H9 (cell line): Measurements from ENCODE around the gene AURKA. TPM values are rescaled to one million over a fixed set of nuclear protein-coding genes. Genes with fewer than 3 reads are reported as not detected.

Source experiments
- DNase-seq: peaks from one replicate; pipeline ENCODE4 v3.0.0-alpha.2; 2017
- H2AFZ ChIP-seq: one replicate; pipeline ENCODE4 v1.6.1; 2013; ENCODE audit warnings: mild to moderate bottlenecking, low read length, control low read depth, moderate library complexity
- H2AK5ac ChIP-seq: 2 replicates; pipeline ENCODE4 v1.6.1; 2013; ENCODE audit warnings: low read length, control low read depth, mixed read lengths; ENCODE audit not compliant: insufficient read length
- H2BK120ac ChIP-seq: one replicate; pipeline ENCODE4 v1.6.1; 2013; ENCODE audit warnings: low read depth, mild to moderate bottlenecking, low read length, control low read depth, inconsistent platforms; ENCODE audit not compliant: poor library complexity, severe bottlenecking
- H2BK12ac ChIP-seq: 2 replicates; pipeline ENCODE4 v1.6.1; 2013; ENCODE audit warnings: low read length, control low read depth, mixed read lengths, low read depth; ENCODE audit not compliant: insufficient read length
- H2BK15ac ChIP-seq: 2 replicates; pipeline ENCODE4 v1.6.1; 2013; ENCODE audit warnings: low read depth, low read length, control low read depth
- H2BK20ac ChIP-seq: one replicate; pipeline ENCODE4 v1.6.1; 2013; ENCODE audit warnings: low read depth, mild to moderate bottlenecking, low read length, control low read depth, inconsistent platforms; ENCODE audit not compliant: poor library complexity, severe bottlenecking
- H2BK5ac ChIP-seq: 2 replicates; pipeline ENCODE4 v1.6.1; 2013; ENCODE audit warnings: low read length, control low read depth, mixed read lengths; ENCODE audit not compliant: insufficient read length
- H3K14ac ChIP-seq: 2 replicates; pipeline ENCODE4 v1.6.1; 2013; ENCODE audit warnings: low read length, control low read depth; ENCODE audit not compliant: insufficient read depth
- H3K18ac ChIP-seq: 2 replicates; pipeline ENCODE4 v1.6.1; 2013; ENCODE audit warnings: low read depth, mild to moderate bottlenecking, mixed read lengths, low read length, control low read depth; ENCODE audit not compliant: insufficient read length
- H3K23ac ChIP-seq: 2 replicates; pipeline ENCODE4 v1.6.1; 2013; ENCODE audit warnings: low read length, control low read depth, mixed read lengths, low read depth; ENCODE audit not compliant: insufficient read length
- H3K23me2 ChIP-seq: 2 replicates; pipeline ENCODE4 v1.6.1; 2013; ENCODE audit warnings: low read depth, mild to moderate bottlenecking, mixed read lengths, low read length, control low read depth; ENCODE audit not compliant: insufficient read length, poor library complexity, severe bottlenecking
- H3K27ac ChIP-seq: 2 replicates; pipeline ENCODE4 v1.5.1; 2013; ENCODE audit warnings: low read length, control low read depth, mixed read lengths, low read depth; ENCODE audit not compliant: insufficient read length
- H3K27me3 ChIP-seq: 2 replicates; pipeline ENCODE4 v1.6.1; 2013; ENCODE audit warnings: low read length, control low read depth, inconsistent platforms; ENCODE audit not compliant: insufficient read depth
- H3K4ac ChIP-seq: 2 replicates; pipeline ENCODE4 v1.6.1; 2013; ENCODE audit warnings: low read depth, mild to moderate bottlenecking, control low read depth, inconsistent platforms, low read length, moderate library complexity
- H3K4me1 ChIP-seq: 2 replicates; pipeline ENCODE4 v1.6.1; 2013; ENCODE audit warnings: low read length, control low read depth, inconsistent platforms; ENCODE audit not compliant: insufficient read depth
- H3K4me2 ChIP-seq: 2 replicates; pipeline ENCODE4 v1.6.1; 2013; ENCODE audit warnings: low read length, control low read depth, mixed read lengths; ENCODE audit not compliant: insufficient read length, insufficient read depth
- H3K56ac ChIP-seq: 2 replicates; pipeline ENCODE4 v1.6.1; 2013; ENCODE audit warnings: low read depth, mild to moderate bottlenecking, mixed read lengths, low read length, control low read depth; ENCODE audit not compliant: insufficient read length
- H3K79me1 ChIP-seq: 2 replicates; pipeline ENCODE4 v1.6.1; 2013; ENCODE audit warnings: low read depth, mild to moderate bottlenecking, moderate library complexity, low read length, control low read depth, inconsistent platforms; ENCODE audit not compliant: insufficient read depth, poor library complexity, severe bottlenecking
- H3K79me2 ChIP-seq: 2 replicates; pipeline ENCODE4 v1.6.1; 2013; ENCODE audit warnings: low read length, control low read depth, inconsistent platforms; ENCODE audit not compliant: insufficient read depth
- H3K9ac ChIP-seq: 2 replicates; pipeline ENCODE4 v1.6.1; 2013; ENCODE audit warnings: low read length, control low read depth, mixed read lengths; ENCODE audit not compliant: insufficient read length; ENCODE audit errors: extremely low read depth
- H3K9me3 ChIP-seq: one replicate; pipeline ENCODE4 v1.6.1; 2013; ENCODE audit warnings: low read depth, low read length, inconsistent platforms; ENCODE audit not compliant: control insufficient read depth
- H3T11ph ChIP-seq: one replicate; pipeline ENCODE4 v1.6.1; 2013; ENCODE audit warnings: mild to moderate bottlenecking, low read length, control low read depth, inconsistent platforms
- H4K20me1 ChIP-seq: one replicate; pipeline ENCODE4 v1.6.1; 2013; ENCODE audit not compliant: control insufficient read depth, insufficient read length, insufficient read depth
- H4K5ac ChIP-seq: 2 replicates; pipeline ENCODE4 v1.6.1; 2013; ENCODE audit warnings: low read depth, mild to moderate bottlenecking, mixed read lengths, low read length, control low read depth; ENCODE audit not compliant: insufficient read length
- H4K8ac ChIP-seq: replicated peaks from 2 replicates; pipeline ENCODE4 v1.6.1; 2013; ENCODE audit warnings: low read length, control low read depth, mixed read lengths, low read depth; ENCODE audit not compliant: insufficient read length
- H4K91ac ChIP-seq: 2 replicates; pipeline ENCODE4 v1.6.1; 2013; ENCODE audit warnings: low read depth, mild to moderate bottlenecking, moderate library complexity, mixed read lengths, low read length, control low read depth; ENCODE audit not compliant: insufficient read length
- H3K27ac Mint-ChIP-seq, 3 experiments: 2 replicates in 2 of 3; 3 replicates in 1 of 3; pipeline ENCODE4 v1.8.0; 2020 to 2021; ENCODE audit warnings: mixed read lengths in 3 of 3, mild to moderate bottlenecking in 1 of 3, moderate library complexity in 1 of 3
- H3K27me3 Mint-ChIP-seq: 2 replicates; pipeline ENCODE4 v1.8.0; 2021; ENCODE audit warnings: low read depth, mild to moderate bottlenecking, moderate library complexity, mixed read lengths
- H3K36me3 Mint-ChIP-seq, 3 experiments: 2 replicates in 2 of 3; 3 replicates in 1 of 3; pipeline ENCODE4 v1.8.0; 2020 to 2021; ENCODE audit warnings: low read depth in 3 of 3, mixed read lengths in 3 of 3; ENCODE audit not compliant: insufficient read depth in 1 of 3
- H3K4me1 Mint-ChIP-seq, 2 experiments: 2 replicates each; pipeline ENCODE4 v1.8.0; 2020; ENCODE audit warnings: mixed read lengths in 2 of 2
- H3K4me3 Mint-ChIP-seq, 2 experiments: 2 replicates in 1 of 2; 3 replicates in 1 of 2; pipeline ENCODE4 v1.8.0; 2020 to 2021; ENCODE audit warnings: mild to moderate bottlenecking in 2 of 2, mixed read lengths in 2 of 2, moderate library complexity in 1 of 2
- H3K9me3 Mint-ChIP-seq, 2 experiments: 2 replicates in 1 of 2; 3 replicates in 1 of 2; pipeline ENCODE4 v1.8.0; 2020; ENCODE audit warnings: mild to moderate bottlenecking in 2 of 2, mixed read lengths in 2 of 2, moderate library complexity in 1 of 2
- CTCF ChIP-seq: fragments of 200-600 bp; sonication (generic); conservative IDR thresholded peaks from 3 replicates; pipeline ENCODE4 v1.8.0; 2021; ENCODE audit warnings: antibody characterized with exemption, mild to moderate bottlenecking
- WGBS: extraction: QIAGEN DNeasy Blood & Tissue Kit; methylation state at CpG from one replicate; pipeline ENCODE4 v1.1.7; 2013; ENCODE audit warnings: missing lambda C conversion rate, low lambda C conversion rate, mixed read lengths; ENCODE audit not compliant: insufficient read length; ENCODE audit errors: extremely low coverage; 5-methylcytosine and 5-hydroxymethylcytosine counted together
- total RNA-seq: library from RNA; stranded (reverse); gene quantifications from 2 replicates; pipeline ENCODE4 v1.2.1, GENCODE V29; 2021

The AURKA gene
- total RNA-seq, 1 experiment from 2014 or later = 86.8 TPM

- Histone ChIP-seq H2BK120ac (no peak overlapping the region), H3K4me1 (no peaks in the 10 kb centered on the region), H3K23me2 (peaks cover 11% of the 10 kb centered on the region), H4K91ac (no peak overlapping the region), H3K79me1 (no peaks in the 10 kb centered on the region), H3K4ac (no peak overlapping the region), H2BK15ac (no peak overlapping the region), H3T11ph (no peak overlapping the region), H2BK5ac (no peak overlapping the region), H3K27ac (no peak overlapping the region), H3K14ac (no peak overlapping the region), H3K23ac (no peak overlapping the region), H2BK12ac (no peak overlapping the region), H3K18ac (no peak overlapping the region), H2AK5ac (no peak overlapping the region), H3K27me3 (no peaks in the 10 kb centered on the region), H3K9me3 (no peaks in the 10 kb centered on the region), H2AFZ (no peak overlapping the region), H3K4me2 (no peak overlapping the region), H4K20me1 (no peaks in the 10 kb centered on the region), H4K8ac (no peak overlapping the region), H4K5ac (no peak overlapping the region), H3K79me2 (no peaks in the 10 kb centered on the region), H2BK20ac (no peak overlapping the region), H3K9ac (no peak overlapping the region), H3K56ac (no peak overlapping the region)
- peaks cover 0 to 15% (median 0%) of the 10 kb centered on the region in 3 experiments; a peak in 4 of 7 replicates for H3K36me3 Mint-ChIP-seq
- H3K4me1 Mint-ChIP-seq = peaks cover 19 to 23% of the 10 kb centered on the region in 2 experiments
- whole genome bisulfite sequencing = no CpG with 5 or more reads among the region's 8 CpGs
- no peak for TF ChIP-seq CTCF
- no peaks in the 10 kb centered on the region for H3K9me3 Mint-ChIP-seq
- H3K27me3 Mint-ChIP-seq = no peaks in the 10 kb centered on the region; the same call in 1 of the 2 replicates
- H3K27ac Mint-ChIP-seq = no peak overlapping the region
- no peak for DNase-seq
- no peak overlapping the region for H3K4me3 Mint-ChIP-seq
Measured at GRCh38 chr20:56361900-56362299, 30.1 kb downstream of the AURKA start.
